ENCODE measurements around the gene SLC1A7.
A peak's percentile ranks its signal among the peaks of the same experiment; 100 is the strongest.

The SLC1A7 gene

DNA sequence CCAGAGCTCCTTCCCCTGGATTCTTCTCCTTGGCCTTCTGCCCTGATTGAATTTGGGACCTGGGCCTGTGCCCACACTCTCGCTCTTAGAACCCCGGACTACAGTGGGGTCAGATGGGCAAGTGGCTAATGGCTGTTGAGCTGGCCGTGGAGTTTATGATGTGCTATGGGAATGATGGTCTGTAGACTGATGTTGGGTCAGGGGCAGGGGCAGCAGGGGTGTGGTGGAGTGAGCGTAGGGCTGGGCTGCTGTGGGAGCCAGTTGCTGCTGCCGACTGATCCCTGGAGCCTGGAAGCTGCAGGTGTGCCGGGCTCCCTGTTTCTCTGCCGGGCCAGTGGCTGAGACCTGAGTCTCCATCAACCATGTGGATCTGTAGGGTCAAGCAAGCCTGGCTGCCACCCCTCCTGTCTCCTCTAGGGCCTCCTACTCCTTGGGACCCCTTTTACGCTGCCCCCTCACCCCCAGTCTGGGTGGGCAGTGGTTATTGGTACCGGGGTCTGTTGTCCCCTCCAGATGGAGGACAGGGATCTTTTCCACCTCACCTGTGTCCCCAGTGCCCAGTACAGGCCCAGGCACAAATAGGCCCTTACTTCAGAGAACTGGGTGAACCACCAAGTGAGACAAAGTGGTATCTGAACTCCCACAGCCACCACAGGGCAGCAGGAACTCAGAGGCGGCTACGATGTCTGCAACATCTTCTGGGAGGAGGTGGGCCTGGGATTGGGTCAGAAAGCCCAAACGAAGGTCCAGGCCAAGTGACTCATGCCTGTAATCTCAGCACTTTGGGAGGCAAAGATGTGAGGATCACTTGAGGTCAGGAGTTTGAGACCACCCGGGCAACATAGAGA lies 75.3 kb downstream of the SLC1A7 start:
- peak; percentile 28 for DNase-seq (ENCODE audit: low read depth)
- TF ChIP-seq, protein P1, sequence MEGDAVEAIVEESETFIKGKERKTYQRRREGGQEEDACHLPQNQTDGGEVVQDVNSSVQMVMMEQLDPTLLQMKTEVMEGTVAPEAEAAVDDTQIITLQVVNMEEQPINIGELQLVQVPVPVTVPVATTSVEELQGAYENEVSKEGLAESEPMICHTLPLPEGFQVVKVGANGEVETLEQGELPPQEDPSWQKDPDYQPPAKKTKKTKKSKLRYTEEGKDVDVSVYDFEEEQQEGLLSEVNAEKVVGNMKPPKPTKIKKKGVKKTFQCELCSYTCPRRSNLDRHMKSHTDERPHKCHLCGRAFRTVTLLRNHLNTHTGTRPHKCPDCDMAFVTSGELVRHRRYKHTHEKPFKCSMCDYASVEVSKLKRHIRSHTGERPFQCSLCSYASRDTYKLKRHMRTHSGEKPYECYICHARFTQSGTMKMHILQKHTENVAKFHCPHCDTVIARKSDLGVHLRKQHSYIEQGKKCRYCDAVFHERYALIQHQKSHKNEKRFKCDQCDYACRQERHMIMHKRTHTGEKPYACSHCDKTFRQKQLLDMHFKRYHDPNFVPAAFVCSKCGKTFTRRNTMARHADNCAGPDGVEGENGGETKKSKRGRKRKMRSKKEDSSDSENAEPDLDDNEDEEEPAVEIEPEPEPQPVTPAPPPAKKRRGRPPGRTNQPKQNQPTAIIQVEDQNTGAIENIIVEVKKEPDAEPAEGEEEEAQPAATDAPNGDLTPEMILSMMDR (conservative IDR thresholded peaks at IDR 0.05; ENCODE audit: low read length): no peak
- no peak overlapping the region for H3K4me3 ChIP-seq (ENCODE audit: low read length)

DNA sequence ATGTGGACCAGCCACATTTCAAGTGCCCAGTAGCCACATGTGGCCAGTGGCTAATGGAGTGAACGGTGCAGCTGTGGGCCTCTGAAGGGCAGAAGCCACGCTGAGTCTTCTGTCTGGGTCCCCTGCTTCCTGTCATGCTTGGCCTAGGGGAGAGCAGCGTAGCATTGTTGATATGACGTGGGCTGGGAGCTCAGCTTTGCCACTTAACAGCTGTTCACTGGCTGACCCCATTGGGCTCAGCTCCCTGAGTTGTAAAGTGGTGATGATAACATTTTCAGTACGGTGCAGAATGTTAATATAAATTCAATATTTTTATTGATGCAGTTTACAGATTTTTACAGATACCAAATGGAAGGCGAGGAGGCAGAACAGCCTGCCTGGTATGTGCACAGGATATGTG lies 76.0 kb downstream of the SLC1A7 start:
- no peak for DNase-seq (ENCODE audit: low read depth)
- TF ChIP-seq, protein P1 (conservative IDR thresholded peaks at IDR 0.05; ENCODE audit: low read length): no peak
- no peak overlapping the region for H3K4me3 ChIP-seq (ENCODE audit: low read length)

DNA sequence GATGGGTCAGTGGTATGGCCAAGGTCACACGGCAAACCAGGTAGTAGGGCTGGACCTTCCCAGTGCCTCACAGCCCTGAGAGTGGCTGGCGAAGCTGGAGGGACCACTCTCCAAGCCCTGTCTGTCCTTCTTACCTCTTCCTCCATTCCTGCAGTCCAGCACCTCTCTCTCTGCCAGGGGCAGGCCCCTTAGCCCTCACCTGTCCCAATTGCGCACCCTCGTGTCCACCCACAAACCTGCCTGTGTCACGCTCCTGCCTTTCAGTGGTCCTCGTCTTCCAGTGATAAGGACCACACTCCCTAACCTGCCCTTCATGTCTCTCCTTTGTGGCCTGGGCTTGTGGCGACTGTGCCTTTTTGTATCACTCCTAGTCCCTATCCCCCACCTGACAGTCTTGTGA lies 77.0 kb downstream of the SLC1A7 start:
- TF ChIP-seq, protein P1 (conservative IDR thresholded peaks at IDR 0.05; ENCODE audit: low read length): no peak
- DNase-seq (ENCODE audit: low read depth): no peak
- H3K4me3 ChIP-seq (ENCODE audit: low read length): no peak overlapping the region

DNA sequence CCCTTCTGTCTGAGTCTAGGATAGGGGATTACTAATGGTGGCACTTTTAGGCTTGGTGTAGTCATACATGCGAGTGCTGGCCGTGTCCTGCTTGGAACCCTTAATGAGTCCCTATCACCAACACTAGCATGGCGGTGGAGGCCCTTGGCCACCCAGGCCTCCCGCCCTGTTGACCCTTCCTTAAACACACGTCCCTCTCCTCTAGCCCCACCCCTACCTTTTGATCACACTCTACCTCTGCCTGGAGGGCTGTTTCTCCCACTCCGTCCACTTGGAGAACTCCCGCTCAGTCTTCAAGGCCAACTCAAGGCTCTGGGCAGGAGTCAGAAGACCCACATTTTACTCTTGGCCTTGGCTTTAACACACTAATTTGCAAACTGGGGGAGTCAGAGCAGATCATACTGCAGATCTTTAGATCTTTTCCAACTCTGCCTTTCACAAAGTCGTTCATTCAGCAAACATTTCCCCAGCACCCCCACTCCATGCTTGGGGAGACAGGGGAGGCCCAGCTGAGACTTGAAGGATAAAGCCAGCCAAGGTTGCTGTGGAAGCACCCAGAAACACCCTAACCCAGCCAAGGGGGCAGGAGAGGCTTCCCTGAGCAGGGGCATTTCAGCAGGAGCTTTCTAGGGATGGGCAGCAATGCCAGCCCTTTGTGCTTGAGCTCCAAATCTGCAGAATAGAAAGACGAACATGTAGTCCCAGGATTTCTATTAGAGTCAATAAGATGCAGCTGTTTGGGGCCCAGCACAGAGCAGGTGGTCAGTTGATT lies 78.5 kb downstream of the SLC1A7 start:
- DNase-seq (ENCODE audit: low read depth): no peak
- H3K4me3 ChIP-seq (ENCODE audit: low read length): peak overlapping the region; percentile 77; the same call in 1 of the 2 replicates
- TF ChIP-seq, protein P1 (conservative IDR thresholded peaks at IDR 0.05; ENCODE audit: low read length): no peak

DNA sequence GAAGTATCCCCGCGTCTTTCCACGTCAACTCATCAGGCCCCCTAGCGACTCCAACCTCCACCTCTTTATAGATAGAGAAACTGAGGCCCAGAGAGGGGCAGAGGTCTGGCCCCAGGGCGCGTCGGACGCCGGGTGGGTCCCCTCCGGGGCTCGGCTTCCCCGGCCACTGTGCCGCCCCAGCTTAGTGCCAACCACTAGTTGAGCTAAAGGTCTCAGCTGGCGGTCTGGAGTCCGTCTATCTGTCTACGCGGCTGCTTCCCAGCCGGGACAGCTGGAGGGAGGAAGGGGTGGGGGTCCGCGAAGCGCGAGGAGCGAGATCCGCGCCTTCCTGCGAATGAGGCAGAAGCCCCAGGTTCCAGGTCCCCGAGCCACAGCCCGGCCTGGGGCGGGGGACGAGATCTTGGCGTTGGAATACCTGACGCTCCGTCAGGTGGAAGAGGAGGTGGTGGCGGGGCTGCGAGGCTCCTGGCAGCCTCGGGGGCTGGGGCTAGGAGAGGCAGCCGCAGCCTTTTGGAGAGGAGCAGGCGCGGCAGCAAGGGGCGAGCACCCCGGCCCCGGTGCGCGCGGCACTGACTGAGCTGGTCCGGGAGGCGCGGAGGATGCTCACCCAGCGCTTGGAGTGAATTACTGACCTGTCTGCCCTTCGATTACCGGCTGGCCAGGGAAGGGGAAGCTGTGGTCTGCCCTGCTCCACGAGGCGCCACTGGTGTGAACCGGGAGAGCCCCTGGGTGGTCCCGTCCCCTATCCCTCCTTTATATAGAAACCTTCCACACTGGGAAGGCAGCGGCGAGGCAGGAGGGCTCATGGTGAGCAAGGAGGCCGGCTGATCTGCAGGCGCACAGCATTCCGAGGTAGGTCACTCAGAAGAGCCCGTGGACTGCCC lies 79.5 kb downstream of the SLC1A7 start:
- DNase-seq (ENCODE audit: low read depth): no peak
- TF ChIP-seq, protein P1 (conservative IDR thresholded peaks at IDR 0.05; ENCODE audit: low read length): peak; percentile 10; the same call in 1 of the 2 replicates
- H3K4me3 ChIP-seq (ENCODE audit: low read length): peak overlapping the region; percentile 77

DNA sequence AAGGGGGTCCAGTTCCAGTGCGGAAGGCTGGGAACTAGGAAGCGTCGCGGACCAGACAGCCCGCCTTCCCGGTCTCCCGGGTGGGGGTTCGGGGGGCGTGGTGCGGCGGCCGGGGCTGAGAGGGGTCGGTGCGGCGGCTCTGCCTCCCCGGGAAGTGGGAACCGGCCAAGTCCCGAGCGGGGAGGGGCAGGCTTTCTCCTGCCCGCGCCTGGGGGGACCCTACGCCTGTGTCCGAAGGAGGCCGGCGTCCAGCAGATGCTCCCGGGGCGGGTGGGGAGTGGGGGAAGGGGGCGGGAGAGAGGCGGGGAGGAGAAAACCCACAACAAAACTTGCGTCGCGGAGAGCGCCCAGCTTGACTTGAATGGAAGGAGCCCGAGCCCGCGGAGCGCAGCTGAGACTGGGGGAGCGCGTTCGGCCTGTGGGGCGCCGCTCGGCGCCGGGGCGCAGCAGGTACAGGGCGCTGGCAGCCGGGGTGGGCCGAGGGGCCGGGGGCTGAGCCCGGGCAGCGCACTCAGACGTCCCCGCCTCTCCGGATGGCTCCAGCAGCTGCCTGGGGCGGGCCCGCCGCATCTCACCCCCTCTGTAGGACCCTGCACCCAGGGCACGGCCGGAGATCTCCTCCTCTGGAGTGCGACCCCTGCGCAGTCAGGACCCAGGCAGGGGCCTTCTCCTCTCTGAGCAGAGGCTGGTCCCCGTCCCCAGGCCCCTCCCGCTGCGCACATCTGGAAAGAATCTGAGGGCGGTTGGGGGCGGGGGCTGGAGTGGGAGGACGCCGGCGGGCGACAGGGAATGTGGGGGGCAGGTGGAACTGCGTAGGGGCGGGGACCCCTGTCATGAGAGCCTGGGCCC lies 80.4 kb downstream of the SLC1A7 start, which contains the start of gene PODN:
Gene PODN, plus strand, starts transcription at position 355 of the 849 bp plus-strand sequence. CDS start 7,643 bp downstream, outside the sequence.
- DNase-seq (ENCODE audit: low read depth): peak; percentile 48

More for the DNA sequence above, 80.4 kb downstream of the SLC1A7 start, which contains the start of gene PODN:
- TF ChIP-seq, protein P1 (conservative IDR thresholded peaks at IDR 0.05; ENCODE audit: low read length): no peak
- peak within 1 kb of the TSS; percentile 77 for H3K4me3 ChIP-seq (ENCODE audit: low read length)
